Ecto neural progenitor cell (in vitro differentiated cells): Measurements from ENCODE around the gene AHCYL1.

Experiments used
- DNase-seq: peaks from one replicate; pipeline ENCODE4 v3.0.0-alpha.2; 2018; ENCODE audit warnings: low spot score

AHCYL1 gene

DNA sequence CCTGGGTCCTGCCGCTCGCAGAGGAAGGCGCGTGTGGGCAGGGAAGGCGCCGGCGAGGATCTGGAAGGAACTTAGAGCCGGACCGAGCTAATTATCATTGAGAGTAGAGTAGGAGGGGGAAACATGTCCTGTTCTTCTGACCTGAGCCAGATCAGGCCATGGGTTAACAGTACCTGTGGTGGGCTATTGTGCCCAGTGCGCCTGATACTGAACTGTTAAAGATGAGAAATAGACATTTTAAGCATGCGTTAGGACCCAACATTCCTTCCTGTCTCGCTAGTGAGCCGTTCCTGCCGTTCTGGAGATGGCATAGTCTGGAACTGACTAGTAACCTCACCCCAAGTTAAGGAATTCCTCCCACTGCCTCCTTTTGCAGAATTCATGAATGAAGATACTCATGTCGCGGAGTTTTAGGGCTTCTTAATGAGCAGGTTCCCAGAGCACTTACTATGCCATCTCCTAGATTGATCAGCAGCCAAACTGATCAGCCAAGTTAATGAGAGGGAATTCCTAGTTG lies 50.7 kb downstream of the AHCYL1 start:
- no peak for DNase-seq

DNA sequence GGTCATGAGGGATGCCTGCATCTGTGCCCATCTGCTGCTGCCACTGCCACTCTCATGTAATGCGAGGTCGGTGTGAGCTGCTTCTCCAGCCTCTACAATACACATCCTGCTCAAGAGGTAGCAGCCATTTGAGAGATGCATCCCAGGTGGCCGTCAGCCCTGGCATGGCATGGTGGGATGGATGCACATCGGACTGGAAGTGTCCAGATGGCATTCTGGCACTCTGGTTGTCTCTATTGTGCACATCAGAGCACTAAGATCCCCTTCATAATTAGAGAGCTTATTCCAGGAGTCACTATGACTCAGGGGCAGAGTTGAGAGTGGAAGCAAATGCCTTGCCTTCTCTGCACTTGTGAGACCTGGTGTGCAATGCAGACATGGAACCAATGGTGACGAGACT lies 53.7 kb downstream of the AHCYL1 start:
- no peak for DNase-seq

DNA sequence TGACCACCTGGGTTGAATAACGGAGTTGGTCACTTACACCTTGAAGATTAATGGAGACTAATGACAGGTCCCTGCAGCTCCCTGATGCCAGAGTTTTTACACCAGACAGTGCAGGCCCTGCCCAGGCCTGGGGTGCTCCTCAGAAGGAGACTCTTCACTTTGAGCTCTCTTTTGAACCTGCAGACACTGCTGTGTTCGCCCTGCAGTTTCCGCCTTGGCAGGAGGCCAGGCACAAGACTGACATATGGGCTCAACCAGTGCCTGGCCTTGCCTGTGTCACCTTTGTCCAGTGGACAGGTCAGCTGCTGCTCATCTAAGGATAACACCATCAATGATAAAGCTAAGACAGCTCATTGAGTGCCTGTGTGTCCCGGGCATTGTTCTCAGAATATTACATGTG lies 55.1 kb downstream of the AHCYL1 start:
- no peak for DNase-seq

DNA sequence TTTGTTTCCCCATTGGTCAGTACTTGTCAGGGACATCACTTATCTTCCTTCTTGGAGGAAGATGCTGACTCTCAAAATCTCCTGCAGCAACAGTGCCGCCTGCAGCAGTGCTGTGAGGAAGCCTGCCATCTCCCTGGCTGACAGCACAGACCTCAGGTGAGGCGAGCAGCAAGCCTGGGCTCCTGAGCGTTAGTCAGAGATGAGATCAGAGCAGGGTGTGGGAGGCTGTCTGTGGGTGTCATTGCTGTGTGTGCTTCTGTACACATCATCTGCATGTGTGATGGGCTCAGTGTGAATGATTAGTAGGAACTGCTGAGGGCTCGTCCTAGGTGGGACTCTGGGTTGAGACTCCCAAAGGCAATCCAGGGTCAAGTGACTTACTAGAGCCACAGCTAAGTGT lies 56.0 kb downstream of the AHCYL1 start:
- no peak for DNase-seq

DNA sequence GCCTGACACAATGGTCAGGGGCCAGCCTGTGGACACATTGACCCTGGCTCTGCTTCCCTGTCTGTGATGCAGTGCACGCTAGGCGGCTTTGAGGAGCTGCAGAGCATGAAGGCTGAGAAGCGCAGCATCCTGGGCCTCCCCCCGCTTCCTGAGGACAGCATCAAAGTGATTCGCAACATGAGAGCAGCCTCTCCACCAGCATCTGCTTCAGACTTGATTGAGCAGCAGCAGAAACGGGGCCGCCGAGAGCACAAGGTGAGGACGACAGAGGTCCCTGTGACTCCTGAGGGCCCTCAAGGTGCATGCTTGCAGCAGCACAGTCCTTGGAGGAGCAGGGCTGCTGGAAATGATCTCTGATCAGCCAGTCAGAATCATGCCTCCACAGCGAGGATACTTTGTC lies 58.5 kb downstream of the AHCYL1 start:
- no peak for DNase-seq

DNA sequence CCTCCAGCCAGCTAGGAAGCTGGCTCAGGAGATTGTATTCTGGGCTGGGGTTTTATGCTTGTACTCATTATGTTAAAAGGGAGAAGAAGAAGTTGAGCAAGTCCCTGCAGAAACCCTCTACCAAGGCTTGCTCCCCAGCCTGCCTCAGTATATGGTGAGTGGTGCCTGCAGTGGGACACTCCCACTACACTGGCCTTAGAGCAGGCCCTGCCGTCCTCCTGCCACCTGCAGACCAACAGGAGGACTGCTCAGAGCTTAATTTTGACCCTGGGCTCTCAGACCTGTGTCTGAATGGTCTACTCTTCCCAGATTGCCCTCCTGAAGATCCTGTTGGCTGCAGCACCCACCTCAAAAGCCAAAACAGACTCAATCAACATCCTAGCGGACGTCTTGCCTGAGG lies 62.9 kb downstream of the AHCYL1 start:
- no peak for DNase-seq

DNA sequence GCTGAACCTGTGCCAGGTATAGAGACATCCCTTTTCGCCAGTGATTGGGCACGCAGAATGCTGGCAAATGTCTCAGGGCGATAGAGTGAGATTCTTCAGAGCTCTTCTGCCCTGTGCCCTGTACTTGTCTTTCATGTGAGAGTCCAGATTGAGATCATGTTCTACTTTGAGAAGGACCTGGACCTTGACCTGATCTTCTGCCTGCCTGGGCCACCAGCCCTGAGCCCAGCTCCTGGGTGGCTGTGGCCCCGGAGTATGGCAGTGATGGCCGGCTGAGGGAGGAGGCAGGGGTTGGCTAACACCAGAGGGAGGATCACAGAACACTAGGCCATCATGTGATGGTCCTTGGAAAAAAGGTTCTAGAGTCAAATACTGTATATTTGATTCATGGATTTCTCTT lies 63.7 kb downstream of the AHCYL1 start:
- no peak for DNase-seq

DNA sequence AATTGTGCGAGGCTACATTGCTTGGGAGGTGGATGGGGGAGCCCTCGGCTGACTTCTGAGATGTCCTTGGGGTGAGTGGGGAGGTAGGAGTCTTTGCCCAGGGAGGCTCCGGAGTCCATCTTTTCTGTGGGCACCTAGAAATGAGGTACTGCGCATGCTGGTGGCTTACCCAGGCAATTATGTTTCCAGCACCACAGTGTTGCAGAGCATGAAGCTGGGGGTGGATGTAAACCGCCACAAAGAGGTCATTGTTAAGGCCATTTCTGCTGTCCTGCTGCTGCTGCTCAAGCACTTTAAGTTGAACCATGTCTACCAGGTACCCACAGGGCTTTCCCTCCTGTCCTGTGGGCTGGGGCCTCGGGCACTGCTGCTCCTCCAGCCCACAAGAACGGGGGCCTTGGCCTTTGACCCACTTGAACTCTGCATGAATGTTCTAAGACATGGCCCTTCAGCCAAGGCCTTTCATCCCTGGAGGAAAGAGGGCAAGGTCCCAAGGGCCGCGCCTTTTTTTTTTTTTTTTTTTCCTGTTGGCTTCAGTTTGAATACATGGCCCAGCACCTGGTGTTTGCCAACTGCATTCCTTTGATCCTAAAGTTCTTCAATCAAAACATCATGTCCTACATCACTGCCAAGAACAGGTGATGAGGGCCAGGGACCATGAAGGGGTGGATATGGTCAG lies 64.5 kb downstream of the AHCYL1 start:
- DNase-seq = no peak

DNA sequence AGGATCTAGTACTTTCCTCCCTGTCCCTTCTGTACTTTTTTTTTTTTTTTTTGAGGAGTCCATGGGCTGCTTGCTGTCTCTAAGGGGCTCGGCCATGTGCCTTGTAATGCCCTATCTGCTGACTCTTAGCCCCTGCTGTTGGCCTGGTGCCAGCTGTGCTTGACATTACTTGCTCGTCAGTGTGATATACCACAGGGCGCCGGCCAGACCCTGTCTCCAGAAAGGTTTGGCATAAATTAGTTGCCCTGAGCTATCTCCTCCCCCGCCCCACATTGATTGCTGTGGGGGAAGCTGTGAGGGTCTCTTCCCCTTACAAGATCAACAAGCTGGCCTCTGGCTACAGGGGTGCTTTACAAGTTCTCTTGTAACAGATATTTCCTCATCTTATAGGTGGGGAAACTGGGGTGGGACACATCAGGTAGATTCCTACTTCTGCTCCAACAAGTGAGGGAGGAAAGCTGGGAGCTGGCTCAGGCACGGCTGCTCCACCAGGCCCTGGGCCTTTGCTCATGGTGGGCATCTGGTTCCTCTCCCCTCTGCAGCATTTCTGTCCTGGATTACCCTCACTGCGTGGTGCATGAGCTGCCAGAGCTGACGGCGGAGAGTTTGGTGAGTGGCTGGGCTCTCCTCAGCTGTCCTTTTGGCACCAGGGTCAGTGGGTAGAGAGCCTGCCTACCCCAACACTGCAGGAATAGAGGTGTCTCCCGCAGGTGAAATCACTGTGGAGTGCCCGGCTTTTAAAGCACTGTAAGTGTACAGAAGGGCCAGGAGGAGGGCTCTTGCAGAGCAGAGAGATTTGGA lies 65.4 kb downstream of the AHCYL1 start:
- DNase-seq = no peak

DNA sequence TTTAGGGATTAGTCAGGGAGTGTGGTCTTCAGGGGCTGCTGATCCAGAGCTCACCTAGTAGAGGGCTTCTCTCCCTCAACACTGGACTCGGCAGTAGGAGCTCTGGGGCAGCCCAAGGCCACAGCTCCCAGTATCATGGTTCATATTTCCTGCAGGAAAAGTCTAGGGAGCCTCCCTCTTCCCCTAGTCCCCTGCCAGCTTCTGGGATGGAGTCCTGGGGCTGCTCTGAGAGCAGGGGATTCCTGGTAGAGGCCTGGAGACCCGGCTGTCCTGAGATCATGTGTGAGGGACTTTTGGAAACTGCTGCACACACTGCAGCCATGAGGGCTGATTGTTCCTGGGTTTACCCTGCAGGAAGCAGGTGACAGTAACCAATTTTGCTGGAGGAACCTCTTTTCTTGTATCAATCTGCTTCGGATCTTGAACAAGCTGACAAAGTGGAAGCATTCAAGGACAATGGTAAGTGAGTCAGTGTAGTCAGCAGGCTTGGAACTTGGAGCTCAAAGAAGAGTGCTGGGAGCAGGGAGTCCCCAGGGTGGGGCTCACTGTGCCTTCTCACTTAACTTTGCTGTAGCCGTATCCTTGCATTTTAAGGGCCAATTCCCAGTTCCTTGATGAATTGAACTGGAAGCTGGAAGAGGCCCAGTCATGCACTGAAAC lies 66.2 kb downstream of the AHCYL1 start:
- no peak for DNase-seq

DNA sequence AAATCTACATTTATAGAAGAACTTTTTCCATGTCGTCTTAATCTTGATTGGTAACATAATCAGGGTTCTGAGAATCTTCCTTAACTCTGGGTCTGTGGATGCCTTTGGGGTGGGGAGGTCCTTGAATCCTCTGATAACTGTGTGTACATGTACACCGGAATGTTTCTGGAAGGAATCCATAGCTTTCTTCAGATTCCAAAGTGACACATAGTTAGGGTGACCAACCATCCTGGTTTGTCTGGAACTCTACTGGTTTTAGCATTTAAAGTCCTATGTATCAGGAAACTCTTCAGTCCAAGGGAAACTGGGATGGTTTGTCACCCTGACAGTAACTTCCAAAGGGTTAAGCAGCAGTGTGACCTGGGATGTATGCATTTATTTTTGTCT lies 66.7 kb downstream of the AHCYL1 start:
- no peak for DNase-seq

DNA sequence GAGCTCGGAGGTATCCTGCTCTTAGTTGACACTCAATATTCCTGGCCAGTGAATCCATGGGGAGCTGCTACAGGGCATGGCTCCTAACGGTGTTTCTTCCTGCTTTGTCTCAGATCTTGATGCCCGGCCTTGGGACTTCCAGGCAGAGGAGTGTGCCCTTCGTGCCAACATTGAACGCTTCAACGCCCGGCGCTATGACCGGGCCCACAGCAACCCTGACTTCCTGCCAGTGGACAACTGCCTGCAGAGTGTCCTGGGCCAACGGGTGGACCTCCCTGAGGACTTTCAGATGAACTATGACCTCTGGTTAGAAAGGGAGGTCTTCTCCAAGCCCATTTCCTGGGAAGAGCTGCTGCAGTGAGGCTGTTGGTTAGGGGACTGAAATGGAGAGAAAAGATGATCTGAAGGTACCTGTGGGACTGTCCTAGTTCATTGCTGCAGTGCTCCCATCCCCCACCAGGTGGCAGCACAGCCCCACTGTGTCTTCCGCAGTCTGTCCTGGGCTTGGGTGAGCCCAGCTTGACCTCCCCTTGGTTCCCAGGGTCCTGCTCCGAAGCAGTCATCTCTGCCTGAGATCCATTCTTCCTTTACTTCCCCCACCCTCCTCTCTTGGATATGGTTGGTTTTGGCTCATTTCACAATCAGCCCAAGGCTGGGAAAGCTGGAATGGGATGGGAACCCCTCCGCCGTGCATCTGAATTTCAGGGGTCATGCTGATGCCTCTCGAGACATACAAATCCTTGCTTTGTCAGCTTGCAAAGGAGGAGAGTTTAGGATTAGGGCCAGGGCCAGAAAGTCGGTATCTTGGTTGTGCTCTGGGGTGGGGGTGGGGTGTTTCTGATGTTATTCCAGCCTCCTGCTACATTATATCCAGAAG lies 69.2 kb downstream of the AHCYL1 start:
- peak; percentile 84 for DNase-seq

DNA sequence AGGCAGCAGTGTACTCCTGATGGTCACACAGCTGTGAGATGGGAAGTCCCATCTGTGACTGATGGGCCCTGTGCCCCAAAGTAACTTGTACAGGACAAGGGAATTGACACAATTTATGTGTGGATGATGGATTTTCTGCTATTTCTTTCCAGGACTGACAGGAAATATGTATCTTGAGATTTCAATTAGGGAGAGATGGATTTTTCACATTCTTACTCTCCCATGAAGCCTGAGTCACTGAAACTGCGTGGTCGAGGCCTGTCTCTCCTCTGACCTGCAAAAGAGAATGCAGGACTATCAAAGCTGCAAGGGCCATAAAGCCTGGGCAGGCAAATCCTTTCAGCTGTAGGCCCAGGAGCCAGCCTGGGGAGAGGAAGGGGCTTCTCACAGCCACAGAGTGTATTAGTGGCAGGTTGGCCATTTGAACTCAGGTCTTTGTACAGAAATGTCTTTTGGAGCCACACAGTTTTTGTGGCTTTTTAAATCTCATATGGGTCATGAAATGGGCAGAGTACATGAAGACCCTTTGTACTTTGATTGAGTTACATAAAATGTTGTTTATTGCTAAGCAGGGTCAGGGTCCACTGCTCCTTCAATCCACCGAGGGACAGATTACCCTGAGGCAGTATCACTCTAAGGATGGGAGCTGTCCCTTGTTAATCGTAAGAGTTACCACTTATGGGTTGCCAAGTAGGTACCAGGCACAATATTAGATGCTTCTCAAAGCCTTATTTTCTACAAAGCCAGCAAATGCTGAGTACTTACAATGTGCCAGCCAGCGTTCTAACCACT lies 71.1 kb downstream of the AHCYL1 start:
- DNase-seq = no peak

DNA sequence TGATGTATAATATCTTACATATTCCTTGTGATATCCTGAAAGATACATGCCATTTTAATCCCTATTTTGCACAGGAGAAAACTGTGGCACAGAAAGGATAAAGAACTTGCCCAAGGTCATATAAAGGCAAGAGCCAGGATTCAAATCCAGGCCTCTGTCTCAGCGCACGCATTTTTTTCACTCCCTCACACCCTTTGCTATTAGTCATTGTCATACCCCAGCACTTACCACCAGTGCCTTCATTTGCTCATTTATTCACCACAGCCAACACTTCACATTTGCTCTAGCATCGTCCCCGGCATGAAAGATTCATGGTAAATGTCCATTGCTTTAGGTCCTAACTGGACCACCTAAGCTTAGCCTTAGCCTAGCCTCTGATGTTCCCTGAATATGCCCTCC lies 71.7 kb downstream of the AHCYL1 start:
- DNase-seq = no peak

DNA sequence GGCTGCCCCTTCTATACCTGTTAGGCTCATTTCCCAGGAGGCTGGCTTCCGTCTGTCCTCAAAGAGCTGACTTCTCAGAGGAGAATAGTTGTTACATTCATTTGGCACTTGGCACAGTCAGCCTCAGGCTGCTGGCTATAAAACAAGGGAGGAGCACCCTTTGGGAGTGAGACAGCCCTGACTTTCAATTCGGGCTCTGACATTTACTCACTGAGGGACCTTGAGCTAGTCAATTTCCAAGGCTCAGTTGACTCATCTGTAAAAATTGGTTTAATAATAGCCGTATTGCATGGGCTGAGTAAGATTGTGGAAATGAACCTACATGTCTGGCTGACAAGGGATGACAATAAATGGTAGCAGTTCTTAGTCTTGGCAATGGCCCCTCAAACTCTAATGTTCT lies 72.2 kb downstream of the AHCYL1 start:
- no peak for DNase-seq

DNA sequence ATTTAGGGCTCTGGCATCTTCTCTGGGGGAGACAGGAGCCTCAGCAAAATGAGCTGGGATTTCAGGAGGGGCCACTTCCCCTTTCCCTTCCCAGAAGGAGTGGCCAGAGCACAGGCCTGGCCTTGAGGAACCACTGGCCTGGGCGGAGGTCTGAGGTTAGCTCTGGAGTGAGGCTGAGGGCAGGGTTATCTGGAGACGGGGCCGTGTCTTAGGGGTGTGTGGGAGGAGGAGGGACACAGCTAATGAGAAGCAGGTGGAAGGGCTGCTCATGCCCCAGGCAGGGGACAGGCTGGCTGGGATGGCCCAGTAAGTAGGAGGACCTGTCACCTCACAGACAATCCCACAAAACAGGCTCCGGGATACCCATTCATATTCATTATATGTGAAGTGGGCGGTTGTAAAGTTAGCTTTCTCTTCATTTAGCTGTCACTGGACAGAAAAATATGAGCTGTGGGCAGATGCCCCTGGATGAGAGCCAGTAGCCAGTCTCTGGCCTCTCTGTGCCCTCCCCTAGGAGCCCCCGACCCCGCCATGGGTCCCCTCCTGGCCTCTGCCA lies 73.5 kb downstream of the AHCYL1 start:
- DNase-seq = no peak

DNA sequence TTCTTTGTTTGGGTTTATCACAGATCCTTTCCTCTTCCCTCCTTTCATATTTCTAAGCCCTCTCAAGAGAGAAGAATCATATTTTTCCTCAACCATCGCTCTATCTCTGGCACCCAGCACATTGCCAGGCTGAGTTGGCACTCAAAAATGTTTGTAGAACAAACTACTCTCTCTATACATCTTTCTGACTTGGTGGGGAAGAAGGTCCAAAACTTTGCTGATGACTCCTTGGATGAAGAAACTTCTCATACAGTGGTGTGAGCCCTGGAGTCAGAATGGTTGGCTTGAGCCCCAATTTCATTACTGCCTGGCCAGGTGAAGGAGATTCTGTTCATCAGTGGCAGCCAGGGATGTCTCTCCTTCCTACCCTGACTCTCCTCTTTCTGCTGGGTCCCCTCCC lies 74.0 kb downstream of the AHCYL1 start:
- no peak for DNase-seq

DNA sequence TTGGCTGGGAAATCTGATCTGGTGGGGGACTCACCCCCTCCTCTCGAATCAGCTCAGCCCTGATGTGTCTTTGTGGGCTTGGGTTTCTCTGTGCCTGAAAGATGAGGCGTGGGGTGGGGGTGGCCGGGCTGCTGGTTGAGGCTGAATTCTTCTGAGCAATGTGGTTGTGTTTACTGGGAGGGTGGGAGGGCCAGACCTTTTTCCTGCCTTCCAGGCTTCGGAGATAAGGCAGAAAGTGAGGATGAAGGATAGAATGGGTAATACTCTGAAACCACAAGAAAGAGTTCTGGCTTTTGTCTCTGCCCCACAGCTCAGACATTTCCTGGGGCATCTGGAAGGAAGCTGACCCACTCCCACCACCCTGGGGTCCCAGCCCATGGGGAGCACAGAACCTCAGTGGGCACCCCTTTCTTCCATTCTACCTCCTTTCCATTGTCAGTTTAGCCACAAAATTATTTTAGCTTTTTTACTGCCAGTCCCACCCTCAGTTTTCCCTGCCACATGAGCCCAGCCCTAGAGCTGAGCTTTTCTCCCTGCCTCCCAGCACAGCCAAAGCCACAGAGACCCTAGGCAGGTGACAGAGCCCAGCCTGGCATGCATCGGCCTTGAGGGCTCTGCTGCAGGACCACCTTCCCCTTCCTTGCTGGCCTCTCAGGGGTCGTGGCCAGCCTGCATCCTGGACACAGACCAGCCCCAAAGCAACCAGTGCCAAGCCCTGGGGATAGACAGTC lies 74.7 kb downstream of the AHCYL1 start:
- DNase-seq = no peak

DNA sequence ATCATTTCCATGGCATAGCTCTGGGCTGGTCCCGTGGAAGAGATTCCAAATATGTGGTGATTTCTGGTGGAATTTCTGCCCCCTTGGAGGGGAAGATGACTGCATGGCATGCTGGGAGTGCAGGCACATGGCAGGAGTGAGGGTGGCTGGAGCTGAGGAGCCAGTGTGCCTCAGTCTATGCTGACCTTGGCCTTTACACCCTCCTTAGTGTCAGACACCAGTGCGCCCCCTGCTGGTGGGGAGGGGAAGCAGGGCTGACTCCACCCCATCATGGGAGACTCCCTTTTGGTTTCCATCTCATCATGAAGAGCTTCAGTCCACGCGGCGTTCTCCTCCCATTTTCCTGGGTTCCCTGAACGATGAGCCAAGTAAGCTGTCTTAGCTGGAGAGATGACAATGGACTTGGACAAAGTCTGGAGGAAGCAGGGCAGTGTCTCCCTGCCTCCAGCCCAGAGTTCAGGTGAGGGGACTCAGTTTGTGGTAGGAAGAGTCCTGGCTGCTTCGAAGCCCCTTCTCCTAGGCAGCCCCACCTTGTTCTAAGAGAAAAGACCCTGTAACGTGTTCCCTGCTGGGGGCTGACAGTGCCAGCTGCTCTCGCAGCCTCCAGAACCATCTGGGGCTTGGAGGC lies 75.6 kb downstream of the AHCYL1 start:
- DNase-seq = no peak

DNA sequence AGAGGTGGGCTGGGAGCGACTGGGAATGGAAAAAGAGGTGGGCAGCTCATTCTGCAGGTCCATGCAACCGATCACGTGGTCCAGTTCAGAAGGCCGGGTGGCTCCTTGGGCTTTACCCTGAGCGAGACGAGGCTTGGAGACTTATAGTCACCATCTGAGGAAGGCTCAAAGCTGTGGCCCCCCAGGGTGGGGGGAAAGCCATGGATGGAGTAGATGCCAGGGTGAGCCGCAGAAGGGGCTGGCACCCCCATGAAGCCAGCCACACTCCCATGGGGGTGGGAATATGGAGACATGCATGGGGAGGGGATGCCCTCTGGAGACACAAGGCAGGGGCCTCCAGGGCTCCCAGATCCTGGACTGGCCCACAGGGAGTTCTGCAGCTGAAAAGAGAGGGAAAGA lies 76.1 kb downstream of the AHCYL1 start:
- DNase-seq = no peak
